Astrocyte (in vitro differentiated cells and primary cell): ENCODE results near the gene HOXA6. TPM values are rescaled to one million over a fixed set of nuclear protein-coding genes. Genes with fewer than 3 reads are reported as not detected.

Experiments used
- DNase-seq: peaks from one replicate; pipeline ENCODE4 v3.0.0-alpha.2; 2010; ENCODE audit warnings: low read depth
- FAIRE-seq: peaks from 2 replicates; lab custom pipeline; 2011; peaks lifted over from hg19 to GRCh38; lab: Jason Lieb, UNC
- H2AFZ ChIP-seq: 2 replicates; pipeline ENCODE4 v1.6.0; 2012; ENCODE audit warnings: low read depth, low read length, inconsistent platforms
- H3K27ac ChIP-seq: 2 replicates; pipeline ENCODE4 v1.5.1; 2011; ENCODE audit warnings: low read depth, low read length, inconsistent platforms
- H3K27me3 ChIP-seq: 2 replicates; pipeline ENCODE4 v1.6.0; 2011; ENCODE audit warnings: low read length, inconsistent platforms; ENCODE audit not compliant: insufficient read depth
- H3K36me3 ChIP-seq: 2 replicates; pipeline ENCODE4 v1.5.1; 2011; ENCODE audit warnings: low read length, inconsistent platforms; ENCODE audit not compliant: insufficient read depth
- H3K4me1 ChIP-seq: 2 replicates; pipeline ENCODE4 v1.5.1; 2011; ENCODE audit warnings: low read length, inconsistent platforms; ENCODE audit not compliant: insufficient read depth
- H3K4me2 ChIP-seq: 2 replicates; pipeline ENCODE4 v1.6.0; 2012; ENCODE audit warnings: low read length, inconsistent platforms
- H3K4me3 ChIP-seq: 2 replicates; pipeline ENCODE4 v1.5.1; 2011; ENCODE audit warnings: low read depth, mild to moderate bottlenecking, low read length, inconsistent platforms; ENCODE audit not compliant: insufficient read depth
- H3K79me2 ChIP-seq: 2 replicates; pipeline ENCODE4 v1.6.0; 2012; ENCODE audit warnings: mild to moderate bottlenecking, low read length, inconsistent platforms; ENCODE audit not compliant: insufficient read depth
- H3K9ac ChIP-seq: 2 replicates; pipeline ENCODE4 v1.6.0; 2012; ENCODE audit warnings: mild to moderate bottlenecking, low read length, inconsistent platforms
- H3K9me3 ChIP-seq: 2 replicates; pipeline ENCODE4 v1.5.1; 2012; ENCODE audit warnings: low read depth, mild to moderate bottlenecking, low read length, inconsistent platforms; ENCODE audit not compliant: insufficient read depth
- H4K20me1 ChIP-seq: 2 replicates; pipeline ENCODE4 v1.6.0; 2012; ENCODE audit warnings: low read length, inconsistent platforms; ENCODE audit not compliant: insufficient read depth
- H3K27ac Mint-ChIP-seq: one replicate; pipeline ENCODE4 v1.8.0; 2021; ENCODE audit warnings: mild to moderate bottlenecking, mixed read lengths; ENCODE audit not compliant: unreplicated experiment
- H3K27me3 Mint-ChIP-seq: one replicate; pipeline ENCODE4 v1.8.0; 2021; ENCODE audit warnings: low read depth, mixed read lengths; ENCODE audit not compliant: unreplicated experiment
- H3K36me3 Mint-ChIP-seq: one replicate; pipeline ENCODE4 v1.8.0; 2021; ENCODE audit warnings: low read depth, mixed read lengths; ENCODE audit not compliant: unreplicated experiment
- H3K4me1 Mint-ChIP-seq: one replicate; pipeline ENCODE4 v1.8.0; 2021; ENCODE audit warnings: low read depth, mixed read lengths; ENCODE audit not compliant: unreplicated experiment
- H3K4me3 Mint-ChIP-seq: one replicate; pipeline ENCODE4 v1.8.0; 2021; ENCODE audit warnings: mild to moderate bottlenecking, moderate library complexity, mixed read lengths; ENCODE audit not compliant: unreplicated experiment
- H3K9me3 Mint-ChIP-seq: one replicate; pipeline ENCODE4 v1.8.0; 2021; ENCODE audit warnings: mild to moderate bottlenecking, mixed read lengths; ENCODE audit not compliant: unreplicated experiment
- EZH2 ChIP-seq: IDR thresholded peaks from 2 replicates; pipeline ENCODE4 v1.6.1; 2012; ENCODE audit warnings: mild to moderate bottlenecking, low read length, inconsistent platforms; ENCODE audit not compliant: insufficient read depth
- total RNA-seq: library from RNA; stranded (reverse); gene quantifications from 2 replicates; pipeline ENCODE4 v1.2.1, GENCODE V29; 2021
- TF ChIP-seq, protein P1 (sequence below): IDR thresholded peaks from 2 replicates; pipeline ENCODE4 v1.5.1; 2011; ENCODE audit warnings: low read depth, mild to moderate bottlenecking, inconsistent platforms, low read length, moderate library complexity; ENCODE audit not compliant: insufficient read depth

The HOXA6 gene
- total RNA-seq, 1 donor from 2014 or later: not detected

DNA sequence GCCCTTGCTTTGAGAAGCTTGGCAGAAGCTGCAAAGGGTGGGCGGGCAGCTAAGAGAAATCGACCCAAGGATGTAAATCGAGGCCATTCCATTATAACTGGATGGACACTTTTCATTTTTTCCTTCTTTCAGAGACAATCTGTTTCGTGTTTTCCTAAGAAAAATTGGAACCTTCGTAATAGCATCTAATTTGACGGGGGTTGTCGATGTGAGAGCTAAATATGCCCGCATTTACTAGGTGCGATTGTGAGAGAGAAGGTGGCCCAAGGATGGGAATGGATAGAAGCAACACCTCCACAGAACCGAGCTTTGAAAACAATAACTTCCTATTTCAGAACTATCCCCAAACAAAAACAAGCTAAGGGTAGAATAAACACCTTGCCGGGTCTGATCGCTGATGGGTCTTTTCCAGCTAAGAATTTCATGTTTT is 16.2 kb downstream of the HOXA6 start:
- H3K79me2 ChIP-seq: no peaks in the 10 kb centered on the region
- no peaks in the 10 kb centered on the region for H3K4me1 Mint-ChIP-seq
- no peaks in the 10 kb centered on the region for H3K36me3 Mint-ChIP-seq
- TF ChIP-seq, protein P1, sequence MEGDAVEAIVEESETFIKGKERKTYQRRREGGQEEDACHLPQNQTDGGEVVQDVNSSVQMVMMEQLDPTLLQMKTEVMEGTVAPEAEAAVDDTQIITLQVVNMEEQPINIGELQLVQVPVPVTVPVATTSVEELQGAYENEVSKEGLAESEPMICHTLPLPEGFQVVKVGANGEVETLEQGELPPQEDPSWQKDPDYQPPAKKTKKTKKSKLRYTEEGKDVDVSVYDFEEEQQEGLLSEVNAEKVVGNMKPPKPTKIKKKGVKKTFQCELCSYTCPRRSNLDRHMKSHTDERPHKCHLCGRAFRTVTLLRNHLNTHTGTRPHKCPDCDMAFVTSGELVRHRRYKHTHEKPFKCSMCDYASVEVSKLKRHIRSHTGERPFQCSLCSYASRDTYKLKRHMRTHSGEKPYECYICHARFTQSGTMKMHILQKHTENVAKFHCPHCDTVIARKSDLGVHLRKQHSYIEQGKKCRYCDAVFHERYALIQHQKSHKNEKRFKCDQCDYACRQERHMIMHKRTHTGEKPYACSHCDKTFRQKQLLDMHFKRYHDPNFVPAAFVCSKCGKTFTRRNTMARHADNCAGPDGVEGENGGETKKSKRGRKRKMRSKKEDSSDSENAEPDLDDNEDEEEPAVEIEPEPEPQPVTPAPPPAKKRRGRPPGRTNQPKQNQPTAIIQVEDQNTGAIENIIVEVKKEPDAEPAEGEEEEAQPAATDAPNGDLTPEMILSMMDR: no peak
- DNase-seq (no peak), FAIRE-seq (no peak)
- no peaks in the 10 kb centered on the region for H4K20me1 ChIP-seq
- peaks cover 6% of the 10 kb centered on the region for H3K4me1 ChIP-seq
- H3K27ac Mint-ChIP-seq: no peak overlapping the region
- peaks cover 88% of the 10 kb centered on the region for H3K27me3 Mint-ChIP-seq
- peaks cover 78% of the 10 kb centered on the region for H3K27me3 ChIP-seq
- H3K9me3 ChIP-seq: no peaks in the 10 kb centered on the region
- peak overlapping the region; percentile 81 for H3K4me2 ChIP-seq
- H3K9me3 Mint-ChIP-seq: peaks cover 27% of the 10 kb centered on the region
- peak overlapping the region; percentile 46 for H3K4me3 ChIP-seq
- peak overlapping the region; percentile 55 for H3K9ac ChIP-seq
- H2AFZ ChIP-seq: peak overlapping the region; percentile 81
- H3K36me3 ChIP-seq: no peaks in the 10 kb centered on the region
- peak overlapping the region; percentile 38 for H3K27ac ChIP-seq
- H3K4me3 Mint-ChIP-seq: no peak overlapping the region

DNA sequence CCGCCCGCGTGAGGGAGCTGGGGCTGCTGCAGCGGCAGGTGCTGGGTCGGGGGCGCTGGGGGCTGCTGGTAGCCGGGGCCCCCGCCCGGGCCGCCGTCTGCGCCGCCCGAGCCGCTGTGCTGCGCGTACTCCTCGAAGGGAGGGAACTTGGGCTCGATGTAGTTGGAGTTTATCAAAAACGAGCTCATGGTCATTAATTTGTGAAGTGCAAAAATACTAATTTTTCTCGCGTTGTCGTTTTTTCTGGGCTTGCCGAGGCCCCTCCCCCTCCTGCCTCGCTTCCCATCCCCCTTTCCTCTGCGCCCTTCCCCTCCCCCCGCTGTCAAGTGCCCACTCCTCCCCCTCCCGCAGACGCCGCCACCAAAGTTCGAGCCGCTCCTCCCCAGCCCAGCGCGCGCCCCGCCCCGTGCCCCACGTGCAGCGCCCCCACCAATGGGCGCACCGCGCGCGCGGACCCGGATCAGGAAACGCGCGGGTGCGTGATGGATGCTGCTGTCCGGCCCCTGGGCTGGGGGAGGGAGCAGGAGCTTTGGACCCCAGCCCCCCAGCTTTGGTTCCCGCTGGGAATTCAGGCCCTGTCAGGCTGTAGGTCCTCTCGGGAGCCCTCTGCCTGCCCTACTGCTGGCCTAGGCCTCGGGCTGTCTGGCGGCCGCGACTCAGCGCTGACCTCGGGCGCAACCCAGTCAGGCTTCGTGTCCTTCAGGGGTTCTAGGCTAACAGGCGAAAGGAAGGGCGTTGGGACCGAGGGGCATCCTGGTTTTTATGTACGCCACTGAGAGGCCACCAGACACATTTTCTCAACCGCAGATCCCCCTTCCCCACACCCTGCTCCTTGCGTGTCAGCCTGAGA is 16.8 kb downstream of the HOXA6 start, which contains the start of gene HOXA4:
HOXA4 (minus strand) TSS at position 218 of the 850 bp plus-strand sequence; CDS start at position 194, 24 bp downstream.
- peaks cover 71% of the 10 kb centered on the region for H3K27me3 ChIP-seq
- H3K4me1 Mint-ChIP-seq: no peaks in the 10 kb centered on the region
- H4K20me1 ChIP-seq: no peaks in the 10 kb centered on the region
- H3K27me3 Mint-ChIP-seq: peaks cover 88% of the 10 kb centered on the region
- no peak within 1 kb of the TSS for H3K4me3 Mint-ChIP-seq
- no peak for FAIRE-seq
- H3K4me3 ChIP-seq: peak within 1 kb of the TSS; percentile 46
- no peak within 1 kb of the TSS for H3K27ac Mint-ChIP-seq
- H3K36me3 Mint-ChIP-seq: no peaks in the 10 kb centered on the region
- peak within 1 kb of the TSS; percentile 55 for H3K9ac ChIP-seq
- H2AFZ ChIP-seq: peak within 1 kb of the TSS; percentile 81
- H3K79me2 ChIP-seq: no peaks in the 10 kb centered on the region
- peak; percentile 19 for TF ChIP-seq EZH2
- TF ChIP-seq, protein P1: no peak
- no peaks in the 10 kb centered on the region for H3K36me3 ChIP-seq
- DNase-seq: peak; percentile 63
- H3K9me3 ChIP-seq: no peaks in the 10 kb centered on the region
- H3K4me1 ChIP-seq: peaks cover under 1% of the 10 kb centered on the region
- peak within 1 kb of the TSS; percentile 38 for H3K27ac ChIP-seq
- peak within 1 kb of the TSS; percentile 81 for H3K4me2 ChIP-seq
- peaks cover 27% of the 10 kb centered on the region for H3K9me3 Mint-ChIP-seq
